HG02981 (cell line): ENCODE results near the gene MBP.

ENCODE experiments used
- ATAC-seq: cut with Tn5 transposase; IDR thresholded peaks from one replicate; pipeline ENCODE4 v1.9.1; 2021; ENCODE audit warnings: mild to moderate bottlenecking, moderate library complexity; ENCODE audit not compliant: unreplicated experiment

MBP gene

GRCh38 chr18:77088963-77089722, 43.4 kb downstream of the MBP start:
- ATAC-seq = no peak

- ATAC-seq = no peak
These were observed 45.0 kb downstream of the MBP start for GRCh38 chr18:77087393-77088141.

GRCh38 chr18:77086656-77087392, 45.8 kb downstream of the MBP start:
- no peak for ATAC-seq

GRCh38 chr18:77086034-77086433, 46.5 kb downstream of the MBP start:
- ATAC-seq = no peak

- ATAC-seq = no peak
These were observed 47.9 kb downstream of the MBP start for GRCh38 chr18:77084688-77085035.

GRCh38 chr18:77082316-77082955, 50.1 kb downstream of the MBP start:
- ATAC-seq = no peak

- no peak for ATAC-seq
These were observed 51.2 kb downstream of the MBP start for GRCh38 chr18:77081390-77081778.

- peak; percentile 81 for ATAC-seq
These were observed 52.5 kb downstream of the MBP start for GRCh38 chr18:77079954-77080682.

- ATAC-seq = no peak
These were observed 53.5 kb downstream of the MBP start for GRCh38 chr18:77079088-77079487.

- ATAC-seq = no peak
These were observed 53.9 kb downstream of the MBP start for GRCh38 chr18:77078690-77079070.

- ATAC-seq = no peak
These were observed 54.5 kb downstream of the MBP start for GRCh38 chr18:77077941-77078689.

- no peak for ATAC-seq
These were observed 55.2 kb downstream of the MBP start for GRCh38 chr18:77077401-77077800.

GRCh38 chr18:77076111-77076510, 56.5 kb downstream of the MBP start:
- ATAC-seq = no peak

GRCh38 chr18:77074431-77074830, 58.2 kb downstream of the MBP start:
- no peak for ATAC-seq

GRCh38 chr18:77073336-77074093, 59.1 kb downstream of the MBP start:
- no peak for ATAC-seq

GRCh38 chr18:77072566-77072965, 60.0 kb downstream of the MBP start:
- ATAC-seq = no peak

- ATAC-seq = no peak
These were observed 60.8 kb downstream of the MBP start for GRCh38 chr18:77071711-77072292.

- ATAC-seq = no peak
These were observed 61.5 kb downstream of the MBP start for GRCh38 chr18:77071061-77071460.

GRCh38 chr18:77070627-77071026, 62.0 kb downstream of the MBP start:
- ATAC-seq = no peak
